ENCODE data around the gene SNRPD1. TPM values are rescaled to one million over a fixed set of nuclear protein-coding genes. Genes with fewer than 3 reads are reported as not detected.
"Not testable (repeated sequence)": the region's sequence is repeated elsewhere in the genome, so short reads cannot be mapped to it uniquely, and the experiment has no call there.

The SNRPD1 gene
- total RNA-seq, 1 experiment from 2014 or later = 94.2 TPM

- BruUV-seq (replicated peaks) = no TSS peak
- ChIA-PET POLR2A (no interaction called here), CTCF (interaction anchor here (0.6 kb wide), 1 partner anchor 58 kb away, joined by 7 read pairs; no protein-coding TSS in a partner anchor)
- Histone ChIP-seq H3K9me3 (ENCODE audit: control insufficient read depth, insufficient read depth, low read depth, low read length) (no peaks in the 10 kb centered on the region), H3K4me3 (ENCODE audit: low read depth in 2 of 2, low read length in 2 of 2) (no peak overlapping the region), H3K4me1 (ENCODE audit: control insufficient read depth, insufficient read depth, low read length) (peaks cover 3% of the 10 kb centered on the region; the same call in 1 of the 2 replicates), H3K27ac (ENCODE audit: low read length) (no peak overlapping the region), H3K36me3 (ENCODE audit: control insufficient read depth, insufficient read depth, low read length) (no peaks in the 10 kb centered on the region), H3K27me3 (ENCODE audit: control insufficient read depth, insufficient read depth, low read length) (no peaks in the 10 kb centered on the region)
- TF ChIP-seq CTCF (IDR thresholded peaks at IDR 0.05) = no peak
- TF ChIP-seq SIN3A (IDR thresholded peaks at IDR 0.05; ENCODE audit: borderline replicate concordance, insufficient read depth, low read depth, low read length) = no peak
- intact Hi-C loops (cut with micrococcal nuclease; ENCODE audit: unreplicated experiment) = no loop called here
- DNase-seq (ENCODE audit: low read depth, low spot score) = peak; percentile 65
- in situ Hi-C loops (cut with HindIII; ENCODE audit: low pct_unique_long_range_greater_than_20kb, low sequenced_read_pairs) = no loop called here
- ATAC-seq = peak; percentile 75
Measured at GRCh38 chr18:21672521-21673267, 60.6 kb downstream of the SNRPD1 start.

GRCh38 chr18:21675354-21675753 lies 63.2 kb downstream of the SNRPD1 start:
- CTCF ChIA-PET; in situ Hi-C loops (cut with HindIII; ENCODE audit: low pct_unique_long_range_greater_than_20kb, low sequenced_read_pairs); H3K4me3 ChIP-seq (ENCODE audit: low read depth in 2 of 2, low read length in 2 of 2); H3K9me3 ChIP-seq (ENCODE audit: control insufficient read depth, insufficient read depth, low read depth, low read length); H3K4me1 ChIP-seq (ENCODE audit: control insufficient read depth, insufficient read depth, low read length); H3K27ac ChIP-seq (ENCODE audit: low read length); BruUV-seq (replicated peaks); ATAC-seq; DNase-seq (ENCODE audit: low read depth, low spot score); H3K36me3 ChIP-seq (ENCODE audit: control insufficient read depth, insufficient read depth, low read length); intact Hi-C loops (cut with micrococcal nuclease; ENCODE audit: unreplicated experiment); H3K27me3 ChIP-seq (ENCODE audit: control insufficient read depth, insufficient read depth, low read length): not testable (repeated sequence)
- POLR2A ChIA-PET = interaction anchor here (0.6 kb wide), 1 partner anchor 410 kb away, joined by 4 read pairs; no protein-coding TSS in a partner anchor

GRCh38 chr18:21678859-21679258 lies 66.7 kb downstream of the SNRPD1 start:
- intact Hi-C loops (cut with micrococcal nuclease; ENCODE audit: unreplicated experiment) (no loop called here), in situ Hi-C loops (cut with HindIII; ENCODE audit: low pct_unique_long_range_greater_than_20kb, low sequenced_read_pairs) (no loop called here)
- no peak for ATAC-seq
- no peaks in the 10 kb centered on the region for H3K4me1 ChIP-seq (ENCODE audit: control insufficient read depth, insufficient read depth, low read length)
- ChIA-PET POLR2A (no interaction called here), CTCF (no interaction called here)
- H3K4me3 ChIP-seq (ENCODE audit: low read depth in 2 of 2, low read length in 2 of 2) = no peak overlapping the region
- no peak overlapping the region for H3K27ac ChIP-seq (ENCODE audit: low read length)
- BruUV-seq (replicated peaks) = no TSS peak
- no peaks in the 10 kb centered on the region for H3K27me3 ChIP-seq (ENCODE audit: control insufficient read depth, insufficient read depth, low read length)
- no peaks in the 10 kb centered on the region for H3K36me3 ChIP-seq (ENCODE audit: control insufficient read depth, insufficient read depth, low read length)
- TF ChIP-seq CTCF (IDR thresholded peaks at IDR 0.05) (no peak), SIN3A (IDR thresholded peaks at IDR 0.05; ENCODE audit: borderline replicate concordance, insufficient read depth, low read depth, low read length) (no peak), TCF7L2 (IDR thresholded peaks at IDR 0.05; ENCODE audit: low read depth, low read length) (no peak), POLR2AphosphoS5 (IDR thresholded peaks at IDR 0.05; ENCODE audit: low read depth, low read length) (no peak), REST (IDR thresholded peaks at IDR 0.05; ENCODE audit: insufficient read depth in 1 of 2, low read depth in 2 of 2, low read length in 1 of 2) (no peak)
- H3K9me3 ChIP-seq (ENCODE audit: control insufficient read depth, insufficient read depth, low read depth, low read length) = no peaks in the 10 kb centered on the region
- DNase-seq (ENCODE audit: low read depth, low spot score) = no peak

Data from Panc1 (cell line).